Body of pancreas (tissue), 4 donors: Measurements from ENCODE around the gene DHX58. TPM values are rescaled to one million over a fixed set of nuclear protein-coding genes. Genes with fewer than 3 reads are reported as not detected.
A peak's percentile ranks its signal among the peaks of the same experiment; 100 is the strongest.

Experiments
- ATAC-seq: fragments of 150-250 bp; one replicate; pipeline ENCODE4 v1.9.1; 2016
- DNase-seq, 4 donors: peaks; one replicate each; pipeline ENCODE4 v3.0.0-alpha.2; 2019
- H3K27ac ChIP-seq, 4 donors: fragments of 200-600 bp; sonication (generic); 1 replicate in 3 of 4; 2 replicates in 1 of 4; pipeline versions ENCODE4 v1.5.1 to v1.6.1; 2016 to 2019; ENCODE audit warnings: mild to moderate bottlenecking in 1 of 4, mixed read lengths in 1 of 4, moderate library complexity in 1 of 4
- H3K27me3 ChIP-seq, 2 donors: fragments of 200-600 bp; sonication (generic); one replicate each; pipeline ENCODE4 v1.6.0; 2016; ENCODE audit warnings: mild to moderate bottlenecking in 1 of 2
- H3K36me3 ChIP-seq, 2 donors: fragments of 200-600 bp; sonication (generic); replicated peaks in 1 of 2; 2 replicates each; pipeline ENCODE4 v1.5.1; 2016; ENCODE audit warnings: low read depth in 2 of 2; ENCODE audit not compliant: insufficient read depth in 1 of 2
- H3K4me1 ChIP-seq: fragments of 200-600 bp; sonication (generic); one replicate; pipeline ENCODE4 v1.6.0; 2016
- H3K4me3 ChIP-seq, 2 donors: fragments of 200-600 bp; sonication (generic); 1 replicate in 1 of 2; 2 replicates in 1 of 2; pipeline ENCODE4 v1.5.1; 2016 to 2019
- H3K9me3 ChIP-seq, 3 donors: fragments of 200-600 bp; sonication (generic); 1 replicate in 2 of 3; 2 replicates in 1 of 3; pipeline ENCODE4 v1.5.1; 2016
- POLR2A ChIP-seq, 3 donors: fragments of 450-650 bp; IDR thresholded peaks; one replicate each; pipeline ENCODE4 v1.6.1; 2016; ENCODE audit warnings: antibody characterized with exemption in 3 of 3, mild to moderate bottlenecking in 2 of 3
- WGBS, 2 donors: methylation state at CpG; one replicate each; pipeline ENCODE4 v1.1.5; 2017; 5-methylcytosine and 5-hydroxymethylcytosine counted together
- intact Hi-C: fragments of 100-400 bp; cut with DNase I; formaldehyde crosslinking; loops from one replicate; pipeline ENCODE4 v1.15.1; 2023
- total RNA-seq, 2 donors: library from RNA; depleted of rRNA; stranded (reverse); fragments of >200 nt; gene quantifications; one replicate each; pipeline ENCODE4 v1.1.0, GENCODE V29; 2016
- TF ChIP-seq, protein P1 (sequence below), 7 experiments: fragments of 450-650 bp in 4 of 7; fragments of 200-600 bp in 3 of 7; sonication (generic) in 3 of 7; IDR thresholded peaks; one replicate each; pipeline ENCODE4 v1.5.1; 2016 to 2019; ENCODE audit warnings: antibody characterized with exemption in 7 of 7

DHX58 gene
- total RNA-seq, 2 donors from 2014 or later, result 5.7 to 19.1 TPM

GRCh38 chr17:42067371-42068091 is 45.0 kb downstream of the DHX58 start:
- intact Hi-C loops, result no loop called here

GRCh38 chr17:42065201-42065600 is 47.3 kb downstream of the DHX58 start:
- DNase-seq (no peak), ATAC-seq (no peak)
- TF ChIP-seq, protein P1, sequence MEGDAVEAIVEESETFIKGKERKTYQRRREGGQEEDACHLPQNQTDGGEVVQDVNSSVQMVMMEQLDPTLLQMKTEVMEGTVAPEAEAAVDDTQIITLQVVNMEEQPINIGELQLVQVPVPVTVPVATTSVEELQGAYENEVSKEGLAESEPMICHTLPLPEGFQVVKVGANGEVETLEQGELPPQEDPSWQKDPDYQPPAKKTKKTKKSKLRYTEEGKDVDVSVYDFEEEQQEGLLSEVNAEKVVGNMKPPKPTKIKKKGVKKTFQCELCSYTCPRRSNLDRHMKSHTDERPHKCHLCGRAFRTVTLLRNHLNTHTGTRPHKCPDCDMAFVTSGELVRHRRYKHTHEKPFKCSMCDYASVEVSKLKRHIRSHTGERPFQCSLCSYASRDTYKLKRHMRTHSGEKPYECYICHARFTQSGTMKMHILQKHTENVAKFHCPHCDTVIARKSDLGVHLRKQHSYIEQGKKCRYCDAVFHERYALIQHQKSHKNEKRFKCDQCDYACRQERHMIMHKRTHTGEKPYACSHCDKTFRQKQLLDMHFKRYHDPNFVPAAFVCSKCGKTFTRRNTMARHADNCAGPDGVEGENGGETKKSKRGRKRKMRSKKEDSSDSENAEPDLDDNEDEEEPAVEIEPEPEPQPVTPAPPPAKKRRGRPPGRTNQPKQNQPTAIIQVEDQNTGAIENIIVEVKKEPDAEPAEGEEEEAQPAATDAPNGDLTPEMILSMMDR (IDR thresholded peaks at IDR 0.05), result no peak
- TF ChIP-seq POLR2A (IDR thresholded peaks at IDR 0.05), result no peak
- Histone ChIP-seq H3K27me3 (no peaks in the 10 kb centered on the region), H3K36me3 (no peaks in the 10 kb centered on the region), H3K4me3 (no peak overlapping the region), H3K4me1 (no peaks in the 10 kb centered on the region), H3K9me3 (no peaks in the 10 kb centered on the region), H3K27ac (no peak overlapping the region)
- 53 to 63% methylated on average over 2 of the region's 2 CpGs for WGBS, 2 donors
- intact Hi-C loops, result no loop called here

More at GRCh38 chr17:42067371-42068091, 45.0 kb downstream of the DHX58 start:
- ATAC-seq, result peak; percentile 71
- Histone ChIP-seq H3K27ac (no peak overlapping the region), H3K27me3 (peaks cover 0 to 9% of the 10 kb centered on the region in 2 donors), H3K4me3 (no peak overlapping the region), H3K9me3 (no peaks in the 10 kb centered on the region), H3K36me3 (no peaks in the 10 kb centered on the region), H3K4me1 (peaks cover 7% of the 10 kb centered on the region)
- peak; percentile 51 to 75 (median 70) for DNase-seq
- TF ChIP-seq, protein P1 (IDR thresholded peaks at IDR 0.05), result peak; percentile 68 to 86 (median 83)
- no peak for TF ChIP-seq POLR2A (IDR thresholded peaks at IDR 0.05)
- 11 to 24% methylated on average over 5 to 12 of the region's 12 CpGs for WGBS, 2 donors

DNA sequence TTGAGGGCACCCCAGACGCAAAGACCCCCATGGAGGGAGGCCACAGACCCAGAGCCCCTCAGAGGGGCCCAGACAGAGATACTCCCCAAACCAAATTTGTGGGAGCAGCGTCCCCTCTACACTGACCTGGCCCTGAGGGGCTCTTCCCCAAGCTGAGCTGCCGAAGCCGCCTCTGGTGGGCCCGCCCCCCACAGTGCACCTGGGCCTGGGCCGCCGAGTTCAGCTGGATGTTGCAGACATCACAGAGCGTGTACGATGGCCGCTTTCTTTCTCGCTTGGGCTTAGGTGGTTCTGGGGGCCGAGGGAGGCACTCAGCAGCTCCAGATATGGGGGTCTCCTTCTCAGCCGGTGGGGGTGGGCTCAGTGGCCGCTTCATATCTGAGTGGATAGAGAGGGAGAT is 49.8 kb downstream of the DHX58 start:
- WGBS, 2 donors, result 65 to 74% methylated on average over 5 to 14 of the region's 14 CpGs

GRCh38 chr17:42061646-42062487 is 50.6 kb downstream of the DHX58 start:
- no peak for ATAC-seq
- intact Hi-C loops, result no loop called here
- H3K27ac ChIP-seq, result no peak overlapping the region
- 46 to 63% methylated on average over 4 to 5 of the region's 5 CpGs for WGBS, 2 donors
- no peaks in the 10 kb centered on the region for H3K9me3 ChIP-seq
- DNase-seq, result no peak
- no peak overlapping the region for H3K4me3 ChIP-seq
- H3K4me1 ChIP-seq, result no peaks in the 10 kb centered on the region
- H3K36me3 ChIP-seq, result no peaks in the 10 kb centered on the region
- no peaks in the 10 kb centered on the region for H3K27me3 ChIP-seq
- TF ChIP-seq, protein P1 (IDR thresholded peaks at IDR 0.05), result no peak
- no peak for TF ChIP-seq POLR2A (IDR thresholded peaks at IDR 0.05)

More for the DNA sequence above, 49.8 kb downstream of the DHX58 start:
- no peaks in the 10 kb centered on the region for H3K9me3 ChIP-seq
- H3K27ac ChIP-seq, result no peak overlapping the region
- intact Hi-C loops, result no loop called here
- TF ChIP-seq POLR2A (IDR thresholded peaks at IDR 0.05), result no peak
- TF ChIP-seq, protein P1 (IDR thresholded peaks at IDR 0.05), result no peak
- no peak for DNase-seq
- H3K4me1 ChIP-seq, result no peaks in the 10 kb centered on the region
- H3K36me3 ChIP-seq, result no peaks in the 10 kb centered on the region
- ATAC-seq, result no peak
- H3K4me3 ChIP-seq, result no peak overlapping the region
- H3K27me3 ChIP-seq, result no peaks in the 10 kb centered on the region
